Heart left ventricle (tissue), 16 donors: Measurements from ENCODE around the gene MCTP1. TPM values are rescaled to one million over a fixed set of nuclear protein-coding genes. Genes with fewer than 3 reads are reported as not detected.
"Not testable (repeated sequence)": the region's sequence is repeated elsewhere in the genome, so short reads cannot be mapped to it uniquely, and the experiment has no call there.

Source experiments
- ATAC-seq, 4 donors: fragments of 200-7000 bp; cut with Tn5 transposase; one replicate each; pipeline ENCODE4 v1.9.1; 2020 to 2022; ENCODE audit warnings: moderate library complexity in 4 of 4, mild to moderate bottlenecking in 3 of 4, moderate number of reproducible peaks in 1 of 4
- DNase-seq, 5 donors: peaks; one replicate each; pipeline ENCODE4 v3.0.0-alpha.2; 2020
- H3K27ac ChIP-seq, 12 donors: fragments of 200-600 bp; sonication (generic) in 4 of 12; one replicate each; pipeline versions ENCODE4 v1.5.0 to v1.8.0; 2016 to 2022; ENCODE audit warnings: mild to moderate bottlenecking in 2 of 12
- H3K27me3 ChIP-seq, 9 donors: fragments of 200-600 bp; sonication (generic) in 2 of 9; one replicate each; pipeline versions ENCODE4 v1.5.1 to v1.8.0; 2016 to 2022; ENCODE audit warnings: mild to moderate bottlenecking in 3 of 9
- H3K36me3 ChIP-seq, 9 donors: fragments of 200-600 bp; sonication (generic) in 2 of 9; one replicate each; pipeline versions ENCODE4 v1.5.0 to v1.8.0; 2018 to 2022; ENCODE audit warnings: mild to moderate bottlenecking in 2 of 9
- H3K4me1 ChIP-seq, 12 donors: fragments of 200-600 bp; sonication (generic) in 4 of 12; one replicate each; pipeline versions ENCODE4 v1.5.0 to v1.8.0; 2016 to 2022; ENCODE audit warnings: mild to moderate bottlenecking in 3 of 12
- H3K4me3 ChIP-seq, 12 donors: fragments of 200-600 bp; sonication (generic) in 4 of 12; one replicate each; pipeline versions ENCODE4 v1.5.0 to v1.8.0; 2017 to 2022; ENCODE audit warnings: mild to moderate bottlenecking in 9 of 12, moderate library complexity in 4 of 12
- H3K9me3 ChIP-seq, 12 donors: fragments of 200-600 bp; sonication (generic) in 4 of 12; one replicate each; pipeline versions ENCODE4 v1.5.0 to v1.8.0; 2016 to 2022; ENCODE audit warnings: mild to moderate bottlenecking in 1 of 12
- POLR2A ChIP-seq, 2 donors: fragments of 450-650 bp; IDR thresholded peaks; one replicate each; pipeline ENCODE4 v1.6.1; 2017; ENCODE audit warnings: antibody characterized with exemption in 2 of 2, mild to moderate bottlenecking in 2 of 2, moderate library complexity in 2 of 2
- WGBS, 4 donors: extraction: QIAGEN DNeasy Blood & Tissue Kit in 2 of 4; methylation state at CpG; one replicate each; pipeline versions ENCODE4 v1.1.5 to v1.1.7; 2013 to 2018; 5-methylcytosine and 5-hydroxymethylcytosine counted together
- intact Hi-C, 10 donors: fragments of 100-400 bp; cut with DNase I; formaldehyde crosslinking; loops; one replicate each; pipeline versions ENCODE4 v1.11.1 to v1.14.2; 2022
- polyA plus RNA-seq, 2 donors: library from polyadenylated mRNA; stranded (reverse); fragments of 200-250 nt; gene quantifications; one replicate each; pipeline ENCODE4 v1.2.3, GENCODE V29; 2013
- total RNA-seq, 9 donors: library from RNA; depleted of rRNA in 2 of 9; stranded (reverse); fragments of >200 nt in 2 of 9; fragmentation: NEBNext Ultra II Directional in 3 of 9; extraction: Animal tissue kit (Norgen Biotek cat#: 25700) in 3 of 9; gene quantifications; one replicate each; pipeline versions ENCODE4 v1.1.0 to v1.2.4, GENCODE V29; 2016 to 2023
- TF ChIP-seq, protein P1 (sequence below), 12 donors: fragments of 200-600 bp; sonication (generic) in 4 of 12; IDR thresholded peaks; one replicate each; pipeline versions ENCODE4 v1.5.0 to v1.8.0; 2018 to 2022; ENCODE audit warnings: antibody characterized with exemption in 12 of 12, mild to moderate bottlenecking in 5 of 12
- donor health status: ischemic (EF 13 %, LVEDD 7.1; RV severe dilation, severe dysfunction).
- donor health status: healthy with polysubstance abuse.
- donor health status: DM: no; HTN: yes; CAD: no.
- donor health status: DM: no; HTN: no; CAD: no.
- donor health status: ischemic (EF 25% LVEDD 6.9; RV normal size, moderate dysfunction).
- donor health status: ischemic (EF 25% LVEDD 5.7; RV mildly dilated, moderate dysfunction).
- donor health status: healthy.
- donor health status: DM: yes; HTN: yes; CAD: no.
- donor health status: ischemic (EF 35%, LVEDD 5.7; RV mildly dilated, moderate dysfunction).
- donor health status: nonischemic (EF 11% LVEDD 7.7; RV severe dilation, severe dysfunction).
- donor health status: DM: yes; HTN: yes; CAD: no.
- donor health status: PGD.
- donor health status: ischemic (EF 29% LVEDD 5.4; RV normal size, mild dysfunction).
- donor health status: nonischemic (EF 23%, LVEDD 6.1; RV moderate dilation, normal function).

Gene MCTP1
- total and polyA plus RNA-seq, 11 donors: 0.91 to 28.4 (median 6.1) TPM

DNA sequence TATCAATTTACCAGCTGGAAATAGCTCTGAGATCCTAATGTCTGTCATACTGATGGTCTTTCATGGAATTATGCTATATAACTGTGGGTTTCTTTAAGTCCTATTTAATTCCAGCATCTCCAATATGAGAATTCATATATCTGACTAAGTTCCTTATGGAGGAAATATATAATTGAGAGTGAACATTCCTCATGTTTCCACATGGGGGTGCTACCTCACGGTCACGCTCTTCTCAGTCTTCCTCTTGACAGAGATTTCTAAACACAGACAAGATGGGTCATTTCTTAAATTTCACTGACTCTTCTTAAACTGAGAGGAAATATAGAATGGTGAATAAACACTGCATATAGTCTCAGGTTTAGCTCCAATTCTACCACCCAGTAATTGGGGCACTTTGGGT lies 454.4 kb downstream of the MCTP1 start:
- H3K27me3 ChIP-seq: no peaks in the 10 kb centered on the region
- WGBS, 4 donors: 28 to 36% (median 31%) methylated on average over 2 of the region's 2 CpGs
- peaks cover 0 to 17% (median 0%) of the 10 kb centered on the region in 9 donors for H3K36me3 ChIP-seq
- DNase-seq (no peak), ATAC-seq (no peak)
- intact Hi-C loops: no loop called here
- TF ChIP-seq, protein P1, sequence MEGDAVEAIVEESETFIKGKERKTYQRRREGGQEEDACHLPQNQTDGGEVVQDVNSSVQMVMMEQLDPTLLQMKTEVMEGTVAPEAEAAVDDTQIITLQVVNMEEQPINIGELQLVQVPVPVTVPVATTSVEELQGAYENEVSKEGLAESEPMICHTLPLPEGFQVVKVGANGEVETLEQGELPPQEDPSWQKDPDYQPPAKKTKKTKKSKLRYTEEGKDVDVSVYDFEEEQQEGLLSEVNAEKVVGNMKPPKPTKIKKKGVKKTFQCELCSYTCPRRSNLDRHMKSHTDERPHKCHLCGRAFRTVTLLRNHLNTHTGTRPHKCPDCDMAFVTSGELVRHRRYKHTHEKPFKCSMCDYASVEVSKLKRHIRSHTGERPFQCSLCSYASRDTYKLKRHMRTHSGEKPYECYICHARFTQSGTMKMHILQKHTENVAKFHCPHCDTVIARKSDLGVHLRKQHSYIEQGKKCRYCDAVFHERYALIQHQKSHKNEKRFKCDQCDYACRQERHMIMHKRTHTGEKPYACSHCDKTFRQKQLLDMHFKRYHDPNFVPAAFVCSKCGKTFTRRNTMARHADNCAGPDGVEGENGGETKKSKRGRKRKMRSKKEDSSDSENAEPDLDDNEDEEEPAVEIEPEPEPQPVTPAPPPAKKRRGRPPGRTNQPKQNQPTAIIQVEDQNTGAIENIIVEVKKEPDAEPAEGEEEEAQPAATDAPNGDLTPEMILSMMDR (IDR thresholded peaks at IDR 0.05): peak in 3 of 12 donors; percentile 8 to 32 (median 13)
- TF ChIP-seq POLR2A (IDR thresholded peaks at IDR 0.05): no peak
- no peak overlapping the region for H3K27ac ChIP-seq
- H3K4me1 ChIP-seq: no peaks in the 10 kb centered on the region
- H3K4me3 ChIP-seq: no peak overlapping the region
- H3K9me3 ChIP-seq: no peaks in the 10 kb centered on the region

DNA sequence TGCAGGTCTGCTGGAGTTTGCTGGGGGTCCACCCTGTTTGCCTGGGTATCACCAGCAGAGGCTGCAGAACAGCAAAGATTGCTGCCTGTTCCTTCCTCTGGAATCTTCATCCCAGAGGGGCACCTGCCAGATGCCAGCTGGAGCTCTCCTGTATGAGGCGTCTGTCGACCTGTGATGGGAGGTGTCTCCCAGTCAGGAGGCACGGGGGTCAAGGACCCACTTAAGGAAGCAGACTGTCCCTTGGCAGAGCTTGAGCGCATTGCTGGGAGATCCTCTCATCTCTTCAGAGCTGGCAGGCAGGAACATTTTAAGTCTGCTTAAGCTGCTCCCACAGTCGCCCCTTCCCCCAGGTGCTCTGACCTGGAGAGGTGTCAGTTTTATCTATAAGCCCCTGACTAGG lies 456.7 kb downstream of the MCTP1 start:
- intact Hi-C loops, H3K9me3 ChIP-seq, ATAC-seq, H3K4me1 ChIP-seq, H3K27me3 ChIP-seq, DNase-seq, H3K4me3 ChIP-seq, H3K27ac ChIP-seq: not testable (repeated sequence)
- 79 to 82% (median 81%) methylated on average over 3 to 5 of the region's 5 CpGs for WGBS, 4 donors
- H3K36me3 ChIP-seq: peaks cover 0 to 17% (median 0%) of the 10 kb centered on the region in 9 donors

DNA sequence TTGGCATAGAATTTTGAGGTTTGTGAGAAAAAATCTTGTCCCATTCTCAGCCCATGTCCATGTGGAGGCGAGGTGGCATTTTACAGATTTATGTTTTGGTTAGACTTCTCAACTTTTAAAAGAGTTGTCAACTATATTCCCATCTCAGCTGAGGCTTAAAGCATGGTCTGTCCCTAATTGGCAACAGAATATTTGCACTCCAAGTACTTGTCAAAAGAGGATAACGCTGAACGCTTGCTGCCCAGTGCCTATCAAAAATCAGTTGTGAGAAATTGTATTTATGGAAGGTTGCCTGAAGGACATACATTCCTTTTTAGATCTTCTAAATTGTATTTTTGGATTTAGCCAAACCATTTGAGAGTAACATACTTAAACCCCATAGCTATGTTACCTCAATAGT lies 464.4 kb downstream of the MCTP1 start:
- 72 to 77% (median 74%) methylated on average over 3 of the region's 3 CpGs for WGBS, 4 donors
- no peak overlapping the region for H3K27ac ChIP-seq
- no peak overlapping the region for H3K4me3 ChIP-seq
- H3K9me3 ChIP-seq: peaks cover 0 to 3% (median 0%) of the 10 kb centered on the region in 12 donors
- no peaks in the 10 kb centered on the region for H3K4me1 ChIP-seq
- ATAC-seq (no peak), DNase-seq (no peak)
- TF ChIP-seq, protein P1 (IDR thresholded peaks at IDR 0.05): no peak
- no peak for TF ChIP-seq POLR2A (IDR thresholded peaks at IDR 0.05)
- H3K27me3 ChIP-seq: no peaks in the 10 kb centered on the region
- H3K36me3 ChIP-seq: no peaks in the 10 kb centered on the region
- intact Hi-C loops: no loop called here

DNA sequence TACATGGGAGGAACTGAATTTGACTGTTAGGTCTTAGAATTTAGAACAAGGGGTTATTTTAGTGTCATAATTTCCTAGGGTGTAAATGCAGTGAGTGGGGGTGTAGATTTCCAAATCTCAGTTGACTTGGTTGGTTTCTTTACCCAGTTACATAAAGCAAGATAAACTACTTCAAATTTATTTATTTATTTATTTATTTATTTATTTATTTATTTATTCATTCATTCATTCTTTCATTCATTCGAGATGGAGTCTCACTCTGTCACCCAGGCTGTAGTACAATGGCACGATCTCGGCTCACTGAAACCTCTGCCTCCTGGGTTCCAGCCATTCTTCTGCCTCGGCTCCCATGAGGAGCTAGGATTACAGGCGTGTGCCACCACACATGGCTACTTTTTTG lies 466.0 kb downstream of the MCTP1 start:
- WGBS, 4 donors: 75 to 88% (median 78%) methylated on average over 5 of the region's 5 CpGs
- no peak for DNase-seq

More for the DNA sequence above, 466.0 kb downstream of the MCTP1 start:
- peaks cover 0 to 3% (median 0%) of the 10 kb centered on the region in 12 donors for H3K9me3 ChIP-seq
- ATAC-seq: no peak
- H3K4me1 ChIP-seq: no peaks in the 10 kb centered on the region
- no peaks in the 10 kb centered on the region for H3K36me3 ChIP-seq
- H3K27ac ChIP-seq: no peak overlapping the region
- TF ChIP-seq POLR2A (IDR thresholded peaks at IDR 0.05): no peak
- TF ChIP-seq, protein P1 (IDR thresholded peaks at IDR 0.05): no peak
- no peak overlapping the region for H3K4me3 ChIP-seq
- intact Hi-C loops: no loop called here
- H3K27me3 ChIP-seq: no peaks in the 10 kb centered on the region
